Measurements from ENCODE around the gene SYNDIG1. TPM values are rescaled to one million over a fixed set of nuclear protein-coding genes. Genes with fewer than 3 reads are reported as not detected.

The SYNDIG1 gene
- total RNA-seq, 2 donors from 2014 or later = 0.73 to 4.5 TPM

- no peak overlapping the region for H3K4me3 ChIP-seq
- H3K27ac ChIP-seq = no peak overlapping the region
- WGBS = 91% methylated on average over 7 of the region's 7 CpGs
- no peak for TF ChIP-seq POLR2A (IDR thresholded peaks at IDR 0.05)
- TF ChIP-seq CTCF (IDR thresholded peaks at IDR 0.05) = no peak
- DNase-seq (ENCODE audit: low spot score) = no peak
- H3K4me1 ChIP-seq (replicated peaks) = no peaks in the 10 kb centered on the region
- H3K36me3 ChIP-seq = no peaks in the 10 kb centered on the region
- H3K27me3 ChIP-seq (replicated peaks; ENCODE audit: insufficient read depth) = no peaks in the 10 kb centered on the region
- no peaks in the 10 kb centered on the region for H3K9me3 ChIP-seq
- intact Hi-C loops (cut with DNase I) = no loop called here
These were observed 216.7 kb downstream of the SYNDIG1 start for GRCh38 chr20:24686156-24686555.

- Histone ChIP-seq H3K4me3 (no peak overlapping the region), H3K27ac (no peak overlapping the region), H3K9me3 (no peaks in the 10 kb centered on the region), H3K4me1 (replicated peaks) (peaks cover 9% of the 10 kb centered on the region), H3K27me3 (replicated peaks; ENCODE audit: insufficient read depth) (no peaks in the 10 kb centered on the region), H3K36me3 (no peaks in the 10 kb centered on the region)
- DNase-seq (ENCODE audit: low spot score) = no peak
- 55% methylated on average over 1 of the region's 1 CpG for WGBS
- TF ChIP-seq POLR2AphosphoS5 (IDR thresholded peaks at IDR 0.05) (no peak), CTCF (IDR thresholded peaks at IDR 0.05) (no peak), POLR2A (IDR thresholded peaks at IDR 0.05) (no peak)
- intact Hi-C loops (cut with DNase I) = no loop called here
These were observed 221.0 kb downstream of the SYNDIG1 start for GRCh38 chr20:24690408-24690807.

- WGBS = 89% methylated on average over 4 of the region's 4 CpGs
- TF ChIP-seq CTCF (IDR thresholded peaks at IDR 0.05) (no peak), POLR2A (IDR thresholded peaks at IDR 0.05) (no peak), POLR2AphosphoS5 (IDR thresholded peaks at IDR 0.05) (no peak)
- H3K27ac ChIP-seq = no peak overlapping the region
- H3K9me3 ChIP-seq = no peaks in the 10 kb centered on the region
- intact Hi-C loops (cut with DNase I) = no loop called here
- no peaks in the 10 kb centered on the region for H3K27me3 ChIP-seq (replicated peaks; ENCODE audit: insufficient read depth)
- H3K4me3 ChIP-seq = no peak overlapping the region
- H3K4me1 ChIP-seq (replicated peaks) = peaks cover 9% of the 10 kb centered on the region
- DNase-seq (ENCODE audit: low spot score) = no peak
- H3K36me3 ChIP-seq = no peaks in the 10 kb centered on the region
These were observed 222.5 kb downstream of the SYNDIG1 start for GRCh38 chr20:24691901-24692351.

GRCh38 chr20:24692446-24693200 is 223.2 kb downstream of the SYNDIG1 start:
- intact Hi-C loops (cut with DNase I) = no loop called here
- 92% methylated on average over 14 of the region's 14 CpGs for WGBS
- TF ChIP-seq CTCF (IDR thresholded peaks at IDR 0.05) (no peak), POLR2AphosphoS5 (IDR thresholded peaks at IDR 0.05) (no peak), POLR2A (IDR thresholded peaks at IDR 0.05) (no peak)
- H3K4me3 ChIP-seq = no peak overlapping the region
- peak; percentile 1 for DNase-seq (ENCODE audit: low spot score)
- H3K9me3 ChIP-seq = no peaks in the 10 kb centered on the region
- peaks cover 9% of the 10 kb centered on the region for H3K4me1 ChIP-seq (replicated peaks)
- no peaks in the 10 kb centered on the region for H3K36me3 ChIP-seq
- H3K27ac ChIP-seq = no peak overlapping the region
- no peaks in the 10 kb centered on the region for H3K27me3 ChIP-seq (replicated peaks; ENCODE audit: insufficient read depth)

Data from prostate gland (tissue), 2 donors.